Iris pigment epithelial cell (primary cell): ENCODE data around the gene TMEM87B.
"Not testable (repeated sequence)": the region's sequence is repeated elsewhere in the genome, so short reads cannot be mapped to it uniquely, and the experiment has no call there.

Experiments used
- DNase-seq: peaks from one replicate; pipeline ENCODE4 v3.0.0-alpha.2; 2011; ENCODE audit warnings: low read depth

The TMEM87B gene

DNA sequence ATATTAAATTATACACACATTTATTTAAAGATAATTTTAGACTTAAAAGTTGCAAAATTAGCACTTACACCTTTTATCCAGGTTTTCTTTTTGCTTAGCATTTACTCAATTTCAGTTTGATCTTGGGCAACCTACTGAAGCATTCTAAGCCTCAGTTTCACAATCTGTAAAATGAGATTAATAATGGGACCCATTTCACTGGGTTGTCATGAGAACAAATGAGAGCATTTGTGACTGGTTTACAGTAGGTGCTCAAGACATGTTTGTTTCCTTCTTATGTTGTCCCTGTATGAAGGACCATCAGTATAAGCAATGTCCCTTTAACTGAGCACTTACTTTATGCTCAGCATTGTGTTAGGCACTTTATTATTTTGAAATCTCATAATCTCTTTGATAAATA, 78.3 kb downstream of the TMEM87B start:
- DNase-seq: no peak

DNA sequence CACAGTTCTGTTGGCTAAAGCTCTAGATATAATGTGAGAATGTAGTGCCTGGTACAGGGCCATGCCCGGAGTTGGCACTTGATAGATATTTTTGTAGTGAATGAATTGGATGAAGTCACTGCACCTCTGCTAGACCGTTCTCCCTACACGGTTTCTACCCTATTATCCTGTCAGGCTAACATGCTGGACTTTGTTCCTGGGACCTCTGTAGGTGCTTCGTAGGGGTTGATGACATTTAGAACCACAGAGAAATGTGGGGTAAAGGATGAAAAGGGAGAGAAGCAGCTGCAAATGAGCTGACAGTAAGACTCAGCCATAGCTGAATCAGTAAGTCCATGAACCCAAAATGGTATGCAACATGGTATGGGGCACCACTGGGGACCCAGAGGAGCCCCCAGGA, 79.1 kb downstream of the TMEM87B start:
- DNase-seq: no peak

DNA sequence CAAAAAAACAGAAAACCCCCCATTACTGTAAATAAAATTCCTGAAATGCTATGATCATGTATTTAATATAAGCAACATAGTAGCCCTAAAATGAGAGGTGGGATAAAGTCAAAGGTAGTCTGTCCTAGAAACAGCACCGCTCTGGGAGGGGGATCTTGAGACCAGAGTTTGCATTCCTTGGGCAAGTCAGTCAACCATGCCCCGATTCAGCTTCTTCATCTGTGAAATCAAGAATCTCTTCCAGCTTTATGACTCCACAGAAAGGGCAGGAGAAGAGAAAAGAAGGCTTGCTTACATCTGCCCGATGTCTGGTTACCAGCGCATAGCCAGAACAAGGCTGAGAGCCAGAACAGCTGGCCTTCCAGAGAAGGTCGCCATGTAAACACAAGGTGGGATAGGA, 81.0 kb downstream of the TMEM87B start:
- no peak for DNase-seq

DNA sequence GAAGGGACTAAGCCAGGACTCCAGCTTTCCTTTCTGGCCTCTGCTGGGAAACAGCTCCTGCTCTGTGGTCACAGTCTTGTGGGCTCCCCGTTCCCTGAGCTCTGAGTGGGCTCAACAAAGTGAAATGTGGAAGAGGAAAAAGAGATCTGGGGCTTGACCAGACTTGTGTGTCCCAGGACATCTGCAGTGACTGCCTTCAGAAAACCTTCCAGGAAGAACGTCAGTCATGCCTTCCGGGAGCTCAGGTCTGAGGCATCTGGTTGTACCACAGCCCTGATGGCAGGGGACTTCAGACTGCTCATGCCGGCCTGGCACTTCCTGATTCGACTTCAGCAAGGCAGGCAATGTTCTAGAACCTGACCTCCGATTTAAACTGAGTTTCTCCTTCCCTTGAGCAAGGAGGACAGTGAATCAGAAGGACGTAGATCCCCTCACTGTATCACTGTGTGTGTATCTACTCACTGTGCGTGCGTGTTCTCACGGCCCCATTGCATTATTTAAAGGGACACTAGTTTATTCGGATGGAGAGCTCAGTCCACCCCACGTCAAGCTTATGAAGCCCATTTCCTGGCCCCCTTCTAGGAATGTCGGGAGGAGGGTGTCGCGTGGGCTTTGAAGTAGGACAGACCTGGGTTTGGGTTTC, 82.6 kb downstream of the TMEM87B start:
- peak; percentile 27 for DNase-seq

DNA sequence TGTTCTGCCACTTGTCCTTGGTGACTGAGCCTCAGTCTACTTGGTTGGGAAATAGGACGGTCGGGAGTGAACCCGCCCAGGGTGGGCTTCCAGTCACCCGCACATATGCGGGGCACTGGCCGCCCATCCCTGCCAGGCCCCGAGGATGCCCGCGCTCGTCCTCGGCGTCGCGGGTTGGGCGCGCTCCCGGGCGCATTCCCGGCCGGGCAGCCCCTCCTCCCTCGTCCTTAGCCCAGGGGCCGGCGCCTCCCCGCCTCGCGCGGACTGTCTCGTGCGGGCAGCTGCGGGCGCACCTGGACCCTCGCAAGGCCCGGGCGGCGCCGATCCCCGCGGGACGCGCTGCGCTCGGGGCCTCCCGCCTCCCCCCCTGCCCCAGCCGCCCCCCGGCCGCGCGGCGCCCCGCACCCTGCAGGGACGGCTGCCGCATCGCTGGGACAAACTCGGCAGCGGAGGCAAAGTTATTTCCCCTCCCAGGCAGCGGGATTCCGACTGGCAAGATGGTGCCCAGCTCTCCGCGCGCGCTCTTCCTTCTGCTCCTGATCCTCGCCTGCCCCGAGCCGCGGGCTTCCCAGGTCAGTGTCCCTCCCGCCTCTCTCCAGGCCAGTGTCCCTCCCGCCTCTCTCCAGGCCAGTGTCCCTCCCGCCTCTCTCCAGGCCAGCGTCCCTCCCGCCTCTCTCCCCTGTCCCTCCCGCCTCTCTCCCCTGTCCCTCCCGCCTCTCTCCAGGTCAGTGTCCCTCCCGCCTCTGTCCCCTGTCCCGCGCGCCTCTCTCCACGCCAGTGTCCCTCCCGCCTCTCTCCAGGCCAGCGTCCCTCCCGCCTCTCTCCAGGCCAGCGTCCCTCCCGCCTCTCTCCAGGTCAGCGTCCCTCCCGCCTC, 83.3 kb downstream of the TMEM87B start, which contains the start of gene FBLN7:
TSS of gene FBLN7 (plus strand) at position 227 of the 874 bp plus-strand sequence. CDS start at position 498, 271 bp downstream.
- DNase-seq: no peak

DNA sequence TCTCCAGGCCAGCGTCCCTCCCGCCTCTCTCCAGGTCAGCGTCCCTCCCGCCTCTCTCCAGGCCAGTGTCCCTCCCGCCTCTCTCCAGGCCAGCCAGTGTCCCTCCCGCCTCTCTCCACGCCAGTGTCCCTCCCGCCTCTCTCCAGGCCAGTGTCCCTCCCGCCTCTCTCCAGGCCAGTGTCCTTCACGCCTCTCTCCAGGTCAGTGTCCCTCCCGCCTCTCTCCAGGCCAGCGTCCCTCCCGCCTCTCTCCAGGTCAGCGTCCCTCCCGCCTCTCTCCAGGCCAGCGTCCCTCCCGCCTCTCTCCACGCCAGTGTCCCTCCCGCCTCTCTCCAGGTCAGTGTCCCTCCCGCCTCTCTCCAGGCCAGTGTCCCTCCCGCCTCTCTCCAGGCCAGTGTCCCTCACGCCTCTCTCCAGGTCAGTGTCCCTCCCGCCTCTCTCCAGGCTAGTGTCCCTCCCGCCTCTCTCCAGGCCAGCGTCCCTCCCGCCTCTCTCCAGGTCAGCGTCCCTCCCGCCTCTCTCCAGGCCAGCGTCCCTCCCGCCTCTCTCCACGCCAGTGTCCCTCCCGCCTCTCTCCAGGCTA, 84.1 kb downstream of the TMEM87B start:
- not testable (repeated sequence) for DNase-seq

DNA sequence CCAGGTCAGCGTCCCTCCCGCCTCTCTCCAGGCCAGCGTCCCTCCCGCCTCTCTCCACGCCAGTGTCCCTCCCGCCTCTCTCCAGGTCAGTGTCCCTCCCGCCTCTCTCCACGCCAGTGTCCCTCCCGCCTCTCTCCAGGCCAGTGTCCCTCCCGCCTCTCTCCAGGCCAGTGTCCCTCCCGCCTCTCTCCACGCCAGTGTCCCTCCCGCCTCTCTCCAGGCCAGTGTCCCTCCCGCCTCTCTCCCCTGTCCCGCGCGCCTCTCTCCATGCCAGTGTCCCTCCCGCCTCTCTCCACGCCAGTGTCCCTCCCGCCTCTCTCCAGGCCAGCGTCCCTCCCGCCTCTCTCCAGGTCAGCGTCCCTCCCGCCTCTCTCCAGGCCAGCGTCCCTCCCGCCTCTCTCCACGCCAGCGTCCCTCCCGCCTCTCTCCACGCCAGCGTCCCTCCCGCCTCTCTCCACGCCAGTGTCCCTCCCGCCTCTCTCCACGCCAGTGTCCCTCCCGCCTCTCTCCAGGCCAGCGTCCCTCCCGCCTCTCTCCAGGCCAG, 84.7 kb downstream of the TMEM87B start:
- DNase-seq: not testable (repeated sequence)

DNA sequence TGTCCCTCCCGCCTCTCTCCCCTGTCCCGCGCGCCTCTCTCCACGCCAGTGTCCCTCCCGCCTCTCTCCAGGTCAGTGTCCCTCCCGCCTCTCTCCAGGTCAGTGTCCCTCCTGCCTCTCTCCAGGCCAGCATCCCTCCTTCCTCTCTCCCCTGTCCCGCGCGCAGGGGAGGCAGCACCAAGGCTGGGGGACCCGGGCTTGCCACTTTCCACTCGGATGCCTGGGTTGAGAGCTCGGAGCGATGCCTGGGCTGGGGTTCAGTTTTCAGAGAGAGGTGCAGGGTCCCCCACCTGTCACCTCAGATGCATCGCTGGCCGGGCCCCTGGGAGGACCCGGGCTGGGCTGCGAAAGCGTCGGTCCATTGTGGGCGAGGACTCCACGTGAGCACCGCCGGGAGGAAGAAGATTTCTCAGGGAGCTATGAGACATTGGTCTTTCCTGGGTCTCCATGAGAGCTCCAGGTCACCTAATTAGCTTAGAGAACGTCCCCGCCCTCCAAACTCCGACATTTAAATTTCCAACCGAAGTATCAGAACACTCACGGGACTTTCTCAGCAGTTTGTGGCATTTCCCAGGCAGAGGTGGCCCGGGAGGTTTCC, 85.2 kb downstream of the TMEM87B start:
- DNase-seq: no peak

DNA sequence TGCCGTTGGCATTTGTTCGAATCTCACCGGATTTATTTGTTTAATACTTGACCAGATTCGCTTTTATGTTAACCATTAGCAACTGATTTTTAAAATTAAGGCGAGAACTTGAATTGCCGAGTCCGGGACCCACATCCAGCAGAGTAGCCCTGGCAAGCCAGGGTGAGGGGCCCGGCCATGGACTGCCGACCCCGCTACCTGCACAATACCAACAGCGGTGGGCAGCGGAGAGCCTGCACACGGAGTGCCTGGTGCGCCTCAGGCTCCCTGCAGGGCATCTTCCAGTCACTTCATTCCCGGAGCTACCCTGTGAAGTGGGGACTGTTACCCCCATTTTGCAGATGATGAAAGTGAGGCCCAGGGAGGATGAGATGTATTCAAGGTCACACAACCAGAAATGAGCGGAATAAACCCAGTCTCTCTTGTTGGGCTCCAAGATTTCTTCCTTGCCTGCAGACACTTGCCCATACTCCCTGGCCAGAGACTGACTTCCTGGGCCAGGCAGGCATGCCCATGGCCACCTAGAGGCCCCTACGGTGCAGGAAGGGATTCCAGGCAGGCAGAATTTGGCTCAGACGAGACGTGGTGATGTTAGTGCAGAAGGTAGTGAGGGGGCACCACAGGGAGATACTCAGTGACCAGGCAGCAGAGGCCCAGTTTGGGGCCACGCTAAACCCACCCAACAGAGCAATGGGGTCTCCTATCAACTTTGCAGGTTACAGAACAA, 86.0 kb downstream of the TMEM87B start:
- no peak for DNase-seq

DNA sequence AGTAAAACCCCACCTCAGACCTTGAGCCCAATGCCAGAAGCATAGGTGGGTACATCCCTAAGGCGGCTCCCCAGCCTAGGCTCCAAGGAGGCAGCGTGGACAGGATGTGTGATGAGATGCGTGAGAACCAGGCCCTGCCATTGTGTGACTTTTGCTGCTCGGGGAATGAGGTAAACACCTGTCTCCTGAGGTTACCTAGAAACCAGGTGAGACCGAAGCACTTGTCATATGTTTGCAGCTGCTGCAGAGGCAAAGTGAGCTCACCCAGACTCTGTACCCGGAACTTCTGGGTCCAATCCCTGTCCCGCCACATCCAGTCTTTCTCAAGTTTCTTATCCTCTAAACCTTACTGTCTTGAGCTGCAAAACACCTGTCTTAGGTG, 86.5 kb downstream of the TMEM87B start:
- no peak for DNase-seq

DNA sequence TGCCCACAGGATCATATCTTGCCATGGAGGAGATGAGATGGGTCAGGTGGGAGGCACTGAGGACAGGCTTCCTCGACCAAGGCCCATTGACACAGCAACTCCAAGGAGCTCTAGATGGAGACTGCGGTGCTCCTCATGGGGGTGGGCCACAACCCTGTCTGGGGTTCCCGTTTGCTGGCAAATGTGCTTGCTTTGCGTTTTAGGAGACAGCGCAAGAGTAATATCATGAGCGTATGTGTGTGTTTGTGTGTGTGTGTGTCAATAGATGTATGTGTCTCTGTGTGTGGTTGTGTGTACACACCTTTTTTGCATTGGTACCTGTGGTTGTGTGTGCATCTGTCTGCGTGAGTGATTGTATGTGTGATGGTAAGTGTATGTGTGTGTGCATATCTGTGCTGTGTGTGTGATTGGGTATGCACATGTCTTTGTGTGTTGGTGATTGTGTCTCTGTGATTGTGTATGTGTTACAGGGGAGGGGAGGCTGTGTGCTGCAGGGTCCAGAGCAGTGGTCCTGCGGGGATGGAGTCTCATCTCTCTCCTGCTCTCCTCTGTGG, 87.5 kb downstream of the TMEM87B start:
- DNase-seq: no peak

DNA sequence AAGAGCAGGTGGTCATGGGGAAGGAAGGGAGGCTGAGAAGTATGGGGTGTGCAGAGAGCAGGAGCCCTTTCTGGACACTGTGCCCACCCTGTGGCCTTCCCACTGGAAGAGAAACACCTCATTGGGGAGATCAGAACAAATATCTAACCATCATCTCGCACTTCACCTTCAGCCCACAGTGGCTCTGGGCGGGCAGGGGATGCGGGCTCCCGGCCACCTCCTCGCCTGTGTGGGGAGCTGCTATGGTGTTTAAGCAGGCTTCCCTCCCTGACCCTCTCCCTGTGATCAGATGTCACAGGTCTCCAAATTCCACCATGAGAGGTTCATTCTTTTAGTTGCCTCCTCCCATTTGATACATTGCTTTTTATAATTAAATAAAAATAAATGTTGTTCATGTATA, 88.1 kb downstream of the TMEM87B start:
- DNase-seq: no peak

DNA sequence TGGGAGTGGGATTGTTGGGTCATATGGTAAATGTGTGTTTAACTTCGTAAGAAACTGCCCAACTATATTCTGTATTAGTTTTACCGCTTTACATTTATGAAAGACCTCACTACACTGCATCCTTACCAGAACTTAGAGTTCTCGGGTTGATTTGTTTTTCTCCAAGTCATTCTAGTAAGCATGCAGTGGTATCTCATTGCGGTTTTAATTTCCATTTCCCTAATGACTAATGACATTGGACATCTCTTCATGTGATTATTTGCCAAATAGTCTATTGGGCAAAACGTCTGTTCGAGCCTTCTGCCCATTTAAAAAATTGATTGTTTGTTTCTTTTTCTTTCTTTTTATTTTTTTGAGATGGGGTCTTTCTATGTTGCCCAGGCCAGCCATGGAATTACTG, 89.9 kb downstream of the TMEM87B start:
- DNase-seq: no peak

DNA sequence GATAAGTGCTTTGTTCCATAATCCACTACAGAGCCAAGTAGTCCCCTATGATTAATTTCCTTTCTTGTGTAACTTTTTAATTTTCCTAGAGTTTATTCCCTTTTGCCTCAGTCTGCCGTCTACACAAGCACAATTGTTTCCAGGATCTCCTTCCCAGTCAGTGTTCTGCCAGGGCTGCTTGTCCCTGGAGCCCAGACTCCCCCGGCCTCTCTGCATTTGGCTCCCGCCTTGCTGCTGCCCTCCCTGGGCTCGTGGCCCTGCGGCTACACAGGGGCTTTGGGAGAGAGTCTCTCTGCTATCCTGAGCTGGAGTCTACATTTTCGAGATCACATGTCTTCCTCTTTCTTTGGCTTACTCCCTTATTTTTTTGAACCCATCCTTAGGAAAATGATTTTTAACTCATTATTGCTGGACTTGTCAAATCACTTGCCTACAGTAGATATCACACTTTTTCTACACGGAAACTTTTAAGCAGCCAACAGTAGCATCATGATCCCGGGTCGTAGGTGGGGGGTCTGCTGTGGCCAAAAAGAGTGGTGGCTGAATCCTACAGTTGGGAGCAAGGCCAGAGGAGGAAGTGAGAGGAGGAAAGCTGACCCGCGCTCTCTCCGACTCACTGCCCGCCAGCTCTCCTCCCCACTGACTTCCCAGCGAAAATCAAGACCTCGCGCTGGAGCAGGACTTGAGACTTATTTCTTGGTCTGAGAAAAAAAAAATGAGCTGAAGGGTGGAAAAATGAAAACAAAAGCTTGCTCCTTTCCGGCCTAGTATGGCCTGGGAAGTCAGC, 92.5 kb downstream of the TMEM87B start:
- DNase-seq: no peak

DNA sequence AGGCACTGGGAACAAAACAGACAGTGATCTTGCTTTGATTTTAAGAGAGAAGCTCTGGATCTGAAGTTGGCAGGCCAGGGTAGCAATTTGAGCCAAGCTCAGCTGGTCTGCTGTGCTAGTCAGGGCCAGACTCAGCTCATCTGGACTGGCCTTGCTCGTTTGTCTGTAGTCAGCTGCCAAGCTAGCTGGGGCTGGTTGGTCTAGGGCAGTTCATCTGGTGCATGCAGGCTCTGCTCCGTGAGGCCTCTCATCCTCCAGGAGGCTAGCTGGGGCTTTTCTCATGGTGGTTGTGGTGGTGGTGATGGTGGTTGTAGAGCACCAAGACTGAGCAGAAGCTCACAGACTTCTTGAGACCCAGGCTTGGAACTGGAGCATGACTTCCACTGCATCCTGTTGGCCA, 93.4 kb downstream of the TMEM87B start:
- no peak for DNase-seq

DNA sequence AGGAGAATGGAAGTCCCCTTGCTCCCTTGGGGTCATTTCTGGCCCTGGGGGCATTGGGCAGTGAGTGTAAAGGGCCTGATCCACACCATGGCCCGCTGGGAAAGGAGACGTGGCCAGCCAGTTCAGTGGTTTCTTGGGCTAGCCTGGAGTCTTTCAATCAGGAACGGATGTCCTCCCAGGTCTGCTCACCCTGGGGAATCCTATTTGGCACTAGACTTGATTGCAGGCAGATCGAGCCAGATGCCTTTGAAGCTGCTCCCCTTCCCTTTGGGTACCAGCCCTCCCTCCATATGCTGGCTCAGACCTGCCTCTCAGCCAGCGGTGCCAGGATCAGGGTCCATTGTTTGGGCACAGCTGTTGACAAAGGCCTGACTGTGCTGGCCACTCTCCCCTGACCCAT, 94.1 kb downstream of the TMEM87B start:
- no peak for DNase-seq

DNA sequence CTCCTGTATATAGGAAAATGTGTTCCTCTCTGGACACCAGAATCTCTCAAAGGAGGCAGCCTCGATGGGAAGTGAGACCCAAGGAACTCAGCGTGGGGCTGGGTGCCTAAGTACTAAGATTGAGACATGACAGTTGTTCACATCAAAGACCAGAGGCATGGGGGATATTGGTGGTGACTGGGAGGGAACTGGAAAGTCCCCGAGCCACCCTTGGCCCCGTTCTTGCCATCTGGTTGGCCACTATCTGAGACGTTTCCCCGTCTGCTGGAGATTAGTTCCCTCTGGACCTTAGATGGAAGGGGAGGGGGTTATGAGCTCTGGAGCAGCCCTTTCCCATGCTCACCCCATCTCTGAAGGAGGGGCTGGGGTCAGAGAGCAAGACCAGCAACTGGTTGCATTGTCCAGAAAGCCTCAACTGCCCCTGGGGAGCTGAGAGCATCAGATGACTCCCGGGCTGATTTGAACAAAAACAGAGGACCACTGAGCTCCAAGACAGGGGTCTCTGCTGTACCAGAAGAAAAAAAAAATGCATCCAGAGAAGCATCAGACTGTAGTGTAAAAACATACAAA, 94.9 kb downstream of the TMEM87B start:
- no peak for DNase-seq

DNA sequence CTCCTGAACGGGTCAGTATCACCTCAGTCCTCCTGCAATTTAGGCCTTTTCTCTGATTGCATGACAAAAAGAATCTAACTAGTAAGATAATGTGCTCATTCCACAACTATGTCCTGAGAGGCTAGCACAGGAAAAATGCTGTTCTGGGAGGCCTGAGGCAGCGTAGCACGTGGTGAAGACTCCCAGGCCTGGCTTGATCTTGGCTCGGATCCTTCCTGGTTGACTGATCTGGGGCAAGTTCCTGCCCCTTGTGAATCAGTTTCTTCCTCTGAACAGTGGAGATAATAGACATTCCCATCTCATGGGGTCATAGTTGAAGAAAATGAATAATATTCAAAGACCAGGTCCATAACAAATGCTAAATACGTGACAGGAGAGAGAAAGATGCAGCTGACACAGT, 95.4 kb downstream of the TMEM87B start:
- DNase-seq: peak; percentile 97

DNA sequence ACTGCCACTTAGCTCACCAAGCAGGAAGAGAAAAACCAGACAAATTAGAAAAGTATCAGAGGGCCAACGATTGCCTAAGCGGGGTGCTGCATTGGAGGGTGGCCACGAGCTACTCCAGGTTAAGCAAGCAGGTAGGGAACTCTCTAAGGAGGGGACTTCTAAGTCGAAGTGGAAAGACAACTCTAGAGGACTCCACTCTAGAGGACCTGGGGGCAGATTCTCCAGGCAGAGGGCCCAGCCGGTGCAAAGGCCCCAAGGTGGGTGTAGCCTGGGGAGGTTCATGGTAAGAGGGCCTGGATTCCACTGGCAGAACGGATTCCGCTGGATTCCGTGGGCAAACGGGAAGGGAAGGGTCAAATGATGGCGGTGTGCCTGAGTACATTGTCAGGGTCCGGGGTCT, 95.8 kb downstream of the TMEM87B start:
- DNase-seq: no peak

DNA sequence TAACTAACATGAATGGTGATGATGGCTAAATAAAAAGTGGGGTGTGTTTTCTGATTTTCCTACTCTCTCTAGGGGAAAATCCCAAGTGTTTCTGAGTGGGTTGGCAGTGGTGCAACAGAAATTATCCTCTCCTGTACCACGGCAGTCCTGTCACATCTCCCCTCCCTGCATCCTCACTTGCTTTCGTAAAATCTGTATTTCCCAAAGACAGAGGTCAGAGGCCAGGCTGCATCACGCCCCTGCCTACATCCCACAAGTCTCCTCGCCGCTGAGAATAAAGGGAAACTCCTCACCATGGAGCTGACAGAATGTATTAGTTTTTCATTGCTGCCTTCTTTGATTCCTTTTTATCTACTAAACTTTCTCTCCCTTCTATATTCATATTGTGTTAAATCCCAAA, 96.2 kb downstream of the TMEM87B start:
- DNase-seq: no peak
